ENCODE data around the gene TUBB2B.

TUBB2B gene

GRCh38 chr6:3232017-3232945 is 4.8 kb upstream of the TUBB2B start:
- DNase-seq (ENCODE audit: low read depth) = no peak
- TF ChIP-seq CTCF (conservative IDR thresholded peaks at IDR 0.05; ENCODE audit: low read length) = no peak
- H3K4me3 ChIP-seq (ENCODE audit: low read length) = peak overlapping the region; percentile 69

- H3K4me3 ChIP-seq (ENCODE audit: low read length) = peak overlapping the region; percentile 69
- peak; percentile 75 for DNase-seq (ENCODE audit: low read depth)
- no peak for TF ChIP-seq CTCF (conservative IDR thresholded peaks at IDR 0.05; ENCODE audit: low read length)
These were observed 4.0 kb upstream of the TUBB2B start for GRCh38 chr6:3231247-3232016.

- peak; percentile 21 for DNase-seq (ENCODE audit: low read depth)
- peak overlapping the region; percentile 69 for H3K4me3 ChIP-seq (ENCODE audit: low read length)
- TF ChIP-seq CTCF (conservative IDR thresholded peaks at IDR 0.05; ENCODE audit: low read length) = no peak
These were observed 3.4 kb upstream of the TUBB2B start for GRCh38 chr6:3230900-3231246.

GRCh38 chr6:3230256-3230882 is 2.9 kb upstream of the TUBB2B start:
- no peak overlapping the region for H3K4me3 ChIP-seq (ENCODE audit: low read length)
- DNase-seq (ENCODE audit: low read depth) = no peak
- TF ChIP-seq CTCF (conservative IDR thresholded peaks at IDR 0.05; ENCODE audit: low read length) = no peak

GRCh38 chr6:3229566-3230178 is 2.2 kb upstream of the TUBB2B start:
- no peak for TF ChIP-seq CTCF (conservative IDR thresholded peaks at IDR 0.05; ENCODE audit: low read length)
- no peak for DNase-seq (ENCODE audit: low read depth)
- H3K4me3 ChIP-seq (ENCODE audit: low read length) = no peak overlapping the region

- TF ChIP-seq CTCF (conservative IDR thresholded peaks at IDR 0.05; ENCODE audit: low read length) = no peak
- DNase-seq (ENCODE audit: low read depth) = no peak
- no peak overlapping the region for H3K4me3 ChIP-seq (ENCODE audit: low read length)
These were observed 1.5 kb upstream of the TUBB2B start for GRCh38 chr6:3228771-3229565.

Data from AG10803 (cell line).